ENCODE results near the gene KCNH4. TPM values are rescaled to one million over a fixed set of nuclear protein-coding genes. Genes with fewer than 3 reads are reported as not detected.

KCNH4 gene
- total RNA-seq, 6 donors from 2014 or later: under 0.01 to 0.27 TPM; not detected in 4

DNA sequence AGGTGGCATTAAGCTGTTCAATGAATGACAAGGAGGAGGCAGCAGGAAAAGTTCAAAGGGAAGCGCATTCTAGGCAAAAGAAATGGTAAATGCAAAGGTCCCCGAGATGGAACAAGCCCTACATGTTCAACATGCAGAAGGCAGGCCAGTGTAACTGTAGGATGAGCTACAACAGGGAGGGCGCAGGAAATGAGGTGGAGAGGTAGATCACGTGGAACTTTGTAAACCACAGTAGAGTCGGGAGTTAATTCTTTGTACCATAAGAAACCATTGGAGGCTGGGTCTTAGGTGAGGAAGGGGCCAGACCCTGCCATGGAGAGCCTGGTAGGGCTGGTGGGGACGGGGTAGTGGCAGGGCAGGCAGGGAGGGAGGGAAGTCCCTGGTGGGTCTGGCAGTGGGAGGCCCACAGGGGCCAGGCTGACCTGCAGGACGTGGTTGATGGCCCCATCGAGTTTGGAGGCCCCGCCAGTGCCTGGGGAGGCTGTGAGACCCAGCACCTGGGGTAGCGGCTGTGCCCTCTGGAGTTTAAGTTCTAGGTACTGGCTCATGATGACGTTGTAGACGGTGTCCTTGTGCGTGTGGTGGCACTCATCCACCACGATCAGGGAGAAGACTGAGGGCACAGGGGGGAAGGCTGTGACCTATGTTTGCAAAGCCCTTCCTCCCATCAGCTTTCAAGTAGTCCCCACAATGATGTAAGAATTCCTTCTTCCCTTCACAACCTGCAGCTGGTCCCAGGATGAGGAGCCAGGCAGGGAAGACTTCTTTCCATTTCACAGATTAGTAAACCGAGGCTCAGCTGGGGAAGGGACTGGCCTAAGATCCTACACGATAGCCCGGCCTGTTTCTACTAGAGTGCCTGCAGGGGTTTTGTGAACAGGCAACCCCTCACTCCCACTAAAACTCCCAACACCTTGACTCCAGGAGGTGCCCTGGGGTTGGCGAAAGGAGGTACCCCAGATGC lies 70.4 kb downstream of the KCNH4 start:
- no peak for DNase-seq
- 90 to 92% methylated on average over 11 to 18 of the region's 18 CpGs for WGBS, 2 donors
- TF ChIP-seq CTCF (IDR thresholded peaks at IDR 0.05): no peak
- TF ChIP-seq EP300 (IDR thresholded peaks at IDR 0.05): no peak
- TF ChIP-seq POLR2A (IDR thresholded peaks at IDR 0.05): no peak
- TF ChIP-seq POLR2AphosphoS5 (IDR thresholded peaks at IDR 0.05): no peak
- Histone ChIP-seq H3K4me3 (no peak overlapping the region), H3K9me3 (no peaks in the 10 kb centered on the region), H3K27me3 (no peaks in the 10 kb centered on the region), H3K4me1 (peaks cover 17 to 33% (median 25%) of the 10 kb centered on the region in 4 donors), H3K27ac (peak overlapping the region in 2 of 4 donors; percentile 93 to 94), H3K36me3 (peaks cover 0 to 30% (median 11%) of the 10 kb centered on the region in 4 donors)
- ATAC-seq (ENCODE audit: low FRiP score in 2 of 2): no peak

DNA sequence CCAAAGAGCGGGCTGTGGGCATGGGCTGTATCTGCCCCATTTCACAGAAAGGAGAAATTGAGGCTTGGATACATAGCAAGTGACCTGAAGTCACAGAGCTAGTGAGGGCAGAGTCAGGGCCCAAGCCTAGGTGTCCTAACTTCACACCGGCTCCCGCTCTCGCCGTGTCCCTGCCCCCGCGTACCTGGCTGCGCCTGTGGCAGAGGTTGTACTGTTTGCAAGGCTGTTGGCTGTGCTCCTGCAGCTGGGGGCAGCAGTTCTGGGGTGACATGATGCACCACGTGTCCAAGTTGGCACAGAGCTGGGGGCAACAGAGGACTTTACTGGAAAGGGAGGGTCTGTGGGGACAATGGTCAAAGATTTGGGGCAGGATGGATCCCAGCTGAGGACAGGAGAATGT lies 71.9 kb downstream of the KCNH4 start:
- TF ChIP-seq CTCF (IDR thresholded peaks at IDR 0.05) (no peak), POLR2A (IDR thresholded peaks at IDR 0.05) (no peak), POLR2AphosphoS5 (IDR thresholded peaks at IDR 0.05) (no peak), EP300 (IDR thresholded peaks at IDR 0.05) (no peak)
- DNase-seq: no peak
- no peaks in the 10 kb centered on the region for H3K27me3 ChIP-seq

DNA sequence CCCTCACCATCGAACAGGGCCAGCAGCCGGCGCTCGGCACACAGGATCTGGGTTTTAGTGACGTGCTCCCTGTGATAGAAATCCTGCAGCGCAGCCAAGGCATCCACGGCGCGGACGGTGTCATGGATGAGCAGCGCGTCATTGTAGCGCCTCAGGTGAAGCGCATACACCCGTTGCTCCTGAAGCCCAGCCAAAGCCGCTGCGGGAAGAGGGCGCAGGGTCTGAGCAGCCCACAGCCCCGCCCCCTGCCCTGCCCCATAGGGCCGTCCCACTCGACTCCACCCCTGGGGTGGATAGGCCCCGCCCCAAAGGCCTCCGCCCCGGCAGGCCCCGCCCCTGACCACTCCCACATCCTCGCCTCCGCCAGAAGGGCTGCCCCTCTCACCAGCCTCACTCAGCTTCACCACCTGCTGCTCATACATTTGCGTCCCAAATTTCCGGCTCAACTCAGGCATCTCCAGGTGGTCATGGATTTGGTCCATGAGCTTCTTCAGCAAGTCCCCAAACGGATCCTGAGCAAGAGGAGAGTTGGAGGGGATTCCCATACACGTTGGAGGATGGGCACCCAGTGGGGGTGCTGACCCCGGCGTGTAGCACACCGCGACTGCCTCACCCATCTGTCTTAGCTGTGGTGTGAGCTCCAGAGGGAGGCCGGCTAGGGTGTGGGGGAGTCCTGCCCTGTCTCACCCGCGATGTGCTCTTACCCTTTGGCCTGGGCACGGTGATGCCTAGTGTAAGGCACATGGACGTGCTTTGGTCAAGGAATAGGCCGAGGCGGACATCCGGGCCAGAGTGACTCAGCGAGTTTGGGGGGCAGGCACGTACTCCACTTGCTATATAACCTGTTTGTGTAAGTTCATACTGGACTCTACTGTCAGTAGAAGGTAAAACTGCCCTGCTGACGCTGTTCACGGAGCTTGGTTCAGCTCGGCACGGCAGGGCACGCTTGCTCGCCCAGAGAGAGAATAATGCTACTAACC lies 73.1 kb downstream of the KCNH4 start:
- WGBS, 2 donors: 62 to 72% methylated on average over 20 to 46 of the region's 51 CpGs
- Histone ChIP-seq H3K27me3 (no peaks in the 10 kb centered on the region), H3K27ac (no peak overlapping the region), H3K36me3 (peaks cover 0 to 46% (median 20%) of the 10 kb centered on the region in 4 donors), H3K9me3 (no peaks in the 10 kb centered on the region), H3K4me1 (peaks cover 12 to 29% (median 20%) of the 10 kb centered on the region in 4 donors), H3K4me3 (peak overlapping the region in 3 of 4 donors; percentile 4 to 37 (median 30))
- TF ChIP-seq CTCF (IDR thresholded peaks at IDR 0.05) (no peak), EP300 (IDR thresholded peaks at IDR 0.05) (no peak), POLR2AphosphoS5 (IDR thresholded peaks at IDR 0.05) (no peak), POLR2A (IDR thresholded peaks at IDR 0.05) (no peak)
- peak; percentile 80 to 94 for DNase-seq
- peak; percentile 66 to 77 for ATAC-seq (ENCODE audit: low FRiP score in 2 of 2)

More for the DNA sequence above, 71.9 kb downstream of the KCNH4 start:
- no peaks in the 10 kb centered on the region for H3K9me3 ChIP-seq
- ATAC-seq (ENCODE audit: low FRiP score in 2 of 2): no peak
- H3K4me3 ChIP-seq: no peak overlapping the region
- H3K4me1 ChIP-seq: peaks cover 17 to 33% (median 25%) of the 10 kb centered on the region in 4 donors
- 91 to 92% methylated on average over 2 to 9 of the region's 9 CpGs for WGBS, 2 donors
- peaks cover 0 to 35% (median 18%) of the 10 kb centered on the region in 4 donors for H3K36me3 ChIP-seq
- H3K27ac ChIP-seq: no peak overlapping the region

GRCh38 chr17:42107124-42107523 lies 73.8 kb downstream of the KCNH4 start:
- peaks cover 0 to 46% (median 20%) of the 10 kb centered on the region in 4 donors for H3K36me3 ChIP-seq
- 75 to 78% methylated on average over 6 of the region's 6 CpGs for WGBS, 2 donors

More at GRCh38 chr17:42107124-42107523, 73.8 kb downstream of the KCNH4 start:
- ATAC-seq (ENCODE audit: low FRiP score in 2 of 2) (no peak), DNase-seq (no peak)
- Histone ChIP-seq H3K4me3 (peak overlapping the region in 2 of 4 donors; percentile 30 to 37), H3K27me3 (no peaks in the 10 kb centered on the region), H3K27ac (no peak overlapping the region), H3K9me3 (no peaks in the 10 kb centered on the region), H3K4me1 (peaks cover 9 to 25% (median 17%) of the 10 kb centered on the region in 4 donors)
- TF ChIP-seq CTCF (IDR thresholded peaks at IDR 0.05) (no peak), POLR2AphosphoS5 (IDR thresholded peaks at IDR 0.05) (no peak), POLR2A (IDR thresholded peaks at IDR 0.05) (no peak), EP300 (IDR thresholded peaks at IDR 0.05) (no peak)

Other genes with a start within 250 kb of the KCNH4 start
- 10 to 100 TPM; 33.4 to 62.3 (median 45.3) TPM for gene CNP, start 214.3 kb downstream of the KCNH4 start, total RNA-seq
- 100 to 1,000 TPM in 1 of 6 donors, 10 to 100 TPM in 5; 53.2 to 109 (median 73.5) TPM for gene DNAJC7, start 163.7 kb downstream of the KCNH4 start, total RNA-seq
- 10 to 100 TPM; 27.2 to 36.6 (median 31.0) TPM for gene NKIRAS2, start 161.1 kb downstream of the KCNH4 start, total RNA-seq
- 1 to 10 TPM; 1.1 to 5.2 (median 2.3) TPM for gene C17orf113, start 130.5 kb downstream of the KCNH4 start, total RNA-seq
- gene ZNF385C, start 82.7 kb downstream of the KCNH4 start, total RNA-seq: 1 to 10 TPM in 2 of 6 donors, under 1 TPM in 4; 0.30 to 2.1 (median 0.44) TPM
- gene DHX58, start 68.4 kb downstream of the KCNH4 start, total RNA-seq: 10 to 100 TPM; 15.8 to 56.6 (median 32.6) TPM
- gene KAT2A, start 59.8 kb downstream of the KCNH4 start, total RNA-seq: 100 to 1,000 TPM in 1 of 6 donors, 10 to 100 TPM in 5; 17.0 to 116 (median 32.5) TPM
- 1 to 10 TPM in 1 of 6 donors, under 1 TPM in 1, not detected in 4; 0.15 to 1.0 TPM for gene HSPB9, start 58.3 kb downstream of the KCNH4 start, total RNA-seq
- 100 to 1,000 TPM in 3 of 6 donors, 10 to 100 TPM in 3; 57.6 to 183 (median 133) TPM for gene RAB5C, start 26.2 kb downstream of the KCNH4 start, total RNA-seq
- gene HCRT, start 4.3 kb upstream of the KCNH4 start, total RNA-seq: not detected
- 10 to 100 TPM; 24.3 to 40.9 (median 33.0) TPM for gene GHDC, start 13.4 kb upstream of the KCNH4 start, total RNA-seq
- gene STAT5B, start 95.2 kb upstream of the KCNH4 start, total RNA-seq: 100 to 1,000 TPM in 1 of 6 donors, 10 to 100 TPM in 5; 48.6 to 115 (median 66.3) TPM
- gene STAT5A, start 107.4 kb upstream of the KCNH4 start, total RNA-seq: 100 to 1,000 TPM in 1 of 6 donors, 10 to 100 TPM in 5; 33.7 to 119 (median 70.3) TPM
- 100 to 1,000 TPM; 228 to 335 (median 264) TPM for gene STAT3, start 207.3 kb upstream of the KCNH4 start, total RNA-seq
- gene CAVIN1, start 242.1 kb upstream of the KCNH4 start, total RNA-seq: 100 to 1,000 TPM in 5 of 6 donors, 10 to 100 TPM in 1; 89.1 to 406 (median 307) TPM